Amniotic epithelial cell (primary cell): ENCODE results near the gene OR4A16.

ENCODE experiments used
- DNase-seq: peaks from one replicate; pipeline ENCODE4 v3.0.0-alpha.2; 2010; ENCODE audit warnings: low read depth

The OR4A16 gene, protein sequence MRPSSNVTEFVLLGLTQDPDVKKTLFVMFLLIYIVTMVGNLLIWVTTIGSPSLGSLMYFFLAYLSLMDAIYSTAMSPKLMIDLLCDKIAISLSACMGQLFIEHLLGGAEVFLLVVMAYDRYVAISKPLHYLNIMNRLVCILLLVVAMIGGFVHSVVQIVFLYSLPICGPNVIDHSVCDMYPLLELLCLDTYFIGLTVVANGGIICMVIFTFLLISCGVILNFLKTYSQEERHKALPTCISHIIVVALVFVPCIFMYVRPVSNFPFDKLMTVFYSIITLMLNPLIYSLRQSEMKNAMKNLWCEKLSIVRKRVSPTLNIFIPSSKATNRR

DNA sequence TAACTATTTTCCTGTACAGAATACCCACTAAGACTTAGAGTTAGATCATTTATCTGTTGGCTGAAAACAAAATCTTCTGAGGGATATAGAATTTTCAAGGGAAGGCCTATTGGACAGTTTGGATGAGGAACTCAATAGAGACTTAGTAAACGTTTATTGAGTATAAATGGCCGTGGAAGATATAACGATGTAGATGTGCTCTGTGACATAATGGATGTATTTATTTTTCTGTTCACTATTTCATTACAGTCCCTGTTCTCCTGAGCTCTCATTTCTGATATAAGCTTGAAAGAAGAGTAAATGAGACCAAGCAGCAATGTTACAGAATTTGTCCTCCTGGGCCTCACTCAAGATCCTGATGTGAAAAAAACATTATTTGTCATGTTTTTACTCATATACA lies at the start of gene OR4A16:
Gene OR4A16 (plus strand): TSS at position 301 of the 400 bp plus-strand sequence. CDS start 0 bp downstream, at position 301.
- DNase-seq = no peak

DNA sequence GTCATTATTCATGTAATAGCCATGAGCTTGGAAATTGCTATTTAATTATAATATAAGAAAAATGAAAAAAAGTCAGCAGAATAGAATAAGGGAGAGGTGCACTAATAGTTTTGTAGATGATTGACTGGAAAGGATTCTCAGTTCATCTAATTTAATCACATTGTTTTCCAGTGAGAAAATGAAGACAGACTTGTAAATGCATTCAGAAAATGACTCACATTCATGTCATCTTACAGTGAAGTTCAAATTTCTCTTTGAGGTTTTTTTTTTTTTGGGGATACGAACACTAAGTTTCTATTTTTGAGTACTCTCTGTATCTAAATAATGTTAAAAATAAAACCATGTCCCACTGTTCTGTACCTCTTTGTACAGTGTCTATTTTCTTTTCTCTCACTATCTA lies 18.5 kb upstream of the OR4A16 start:
- DNase-seq = no peak

DNA sequence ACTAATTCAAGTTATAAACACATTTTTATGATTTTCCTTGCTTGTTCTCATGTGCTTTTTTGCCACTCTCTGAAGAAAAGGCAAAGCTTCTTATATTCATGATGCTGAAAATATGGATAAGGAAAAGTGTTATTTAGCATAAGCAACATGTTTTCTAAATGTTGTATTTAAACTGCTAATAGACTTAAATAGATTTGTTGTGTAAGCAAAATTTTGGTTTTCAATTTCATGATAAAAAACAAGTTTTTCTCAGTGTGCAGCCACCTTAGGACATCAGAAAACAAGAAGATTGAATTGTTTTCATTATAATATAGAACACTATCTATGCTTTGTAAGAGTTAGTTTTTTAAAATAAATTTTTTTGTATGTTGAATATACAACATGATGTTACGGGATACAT lies 2.3 kb downstream of the OR4A16 start:
- DNase-seq = no peak

DNA sequence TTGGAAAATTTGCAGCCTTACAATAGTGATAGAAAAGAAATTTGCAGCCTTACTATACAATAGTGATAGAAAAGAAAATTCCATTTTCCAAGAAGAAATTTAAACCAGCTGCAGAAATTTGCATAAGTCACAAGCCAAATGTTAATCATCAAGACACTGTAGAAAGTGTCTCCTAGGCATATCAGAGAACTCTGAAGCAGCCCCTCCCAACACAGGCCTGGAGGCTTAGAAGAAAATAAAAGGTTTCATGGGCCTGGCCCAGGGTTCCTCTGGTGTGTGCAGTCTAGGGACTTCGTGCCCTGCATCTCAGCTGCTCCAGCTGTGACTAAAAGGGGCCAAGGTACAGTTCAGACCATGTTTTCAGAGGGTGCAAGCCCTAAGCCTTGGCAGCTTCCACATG lies 6.0 kb downstream of the OR4A16 start:
- no peak for DNase-seq

DNA sequence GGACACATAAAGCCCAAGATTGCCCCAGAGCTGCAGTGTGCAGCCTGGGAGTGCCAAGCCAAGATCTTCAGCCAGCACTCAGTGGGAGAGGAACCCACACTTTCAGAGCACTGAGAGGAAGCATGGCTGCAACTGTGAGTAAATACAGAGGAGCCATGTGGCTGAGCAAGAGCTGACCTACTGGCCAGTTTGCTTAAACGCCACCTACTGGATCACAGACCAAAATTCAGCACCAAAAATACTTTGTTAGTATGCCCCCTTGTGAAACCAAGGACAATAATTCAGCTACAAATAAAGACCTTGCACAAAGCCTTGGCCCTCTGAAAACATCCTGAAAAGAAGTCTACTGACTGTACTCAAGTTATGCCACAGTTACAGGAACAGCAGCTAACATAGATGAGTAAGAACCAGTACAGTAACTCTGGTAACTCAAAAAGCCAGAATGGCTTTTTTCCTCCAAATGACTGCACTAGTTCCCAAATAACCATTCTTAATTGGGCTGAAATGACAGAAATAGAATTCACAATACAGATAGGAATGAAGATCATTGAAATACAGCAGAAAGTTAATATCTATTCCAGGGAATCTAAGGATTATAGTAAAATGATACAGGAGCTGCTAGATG lies 14.7 kb downstream of the OR4A16 start:
- DNase-seq = no peak

DNA sequence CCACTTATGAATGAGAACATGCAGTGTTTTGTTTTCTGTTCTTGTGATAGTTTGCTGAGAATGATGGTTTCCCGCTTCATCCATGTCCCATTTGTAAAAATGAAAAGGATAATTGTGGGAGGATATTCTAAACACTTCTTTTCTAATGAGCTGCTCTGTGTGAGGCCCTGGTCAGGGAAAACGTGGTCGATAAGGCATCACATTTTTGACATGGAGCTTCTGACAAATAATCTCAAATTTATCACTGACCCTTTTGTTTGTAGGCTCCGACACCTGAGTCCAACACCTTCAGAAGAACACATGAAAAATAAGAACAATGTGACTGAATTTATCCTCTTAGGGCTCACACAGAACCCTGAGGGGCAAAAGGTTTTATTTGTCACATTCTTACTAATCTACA lies 24.7 kb downstream of the OR4A16 start, which contains the start of gene OR4A15:
Gene OR4A15 (plus strand): TSS at position 301 of the 400 bp plus-strand sequence. CDS start 0 bp downstream, at position 301.
- no peak for DNase-seq
